Cerebellar nuclear complex (tissue), 1 donor: ENCODE data around the gene ERFE.

Experiments used
- DNase-seq, 2 experiments: peaks; one replicate each; lab custom pipeline; 2025; lab: John Stamatoyannopoulos, UW

Gene ERFE

DNA sequence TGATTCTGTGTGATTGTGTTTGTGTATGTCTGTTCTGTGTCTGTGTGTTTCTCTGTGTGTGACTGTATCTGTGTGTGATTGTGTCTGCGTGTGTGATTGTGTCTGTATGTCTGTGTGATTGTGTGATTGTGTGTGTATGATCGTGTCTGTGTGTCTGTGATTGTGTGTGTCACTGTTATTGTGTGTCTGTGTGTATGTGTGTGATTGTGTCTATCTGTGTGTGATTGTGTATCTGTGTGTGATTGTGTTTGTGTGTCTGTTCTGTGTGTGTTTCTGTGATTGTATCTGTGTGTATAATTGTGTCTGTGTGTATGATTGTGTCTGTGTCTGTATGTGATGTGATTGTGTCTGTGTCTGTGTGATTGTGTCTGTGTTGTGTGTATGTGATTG, 32.0 kb upstream of the ERFE start:
- no peak for DNase-seq

DNA sequence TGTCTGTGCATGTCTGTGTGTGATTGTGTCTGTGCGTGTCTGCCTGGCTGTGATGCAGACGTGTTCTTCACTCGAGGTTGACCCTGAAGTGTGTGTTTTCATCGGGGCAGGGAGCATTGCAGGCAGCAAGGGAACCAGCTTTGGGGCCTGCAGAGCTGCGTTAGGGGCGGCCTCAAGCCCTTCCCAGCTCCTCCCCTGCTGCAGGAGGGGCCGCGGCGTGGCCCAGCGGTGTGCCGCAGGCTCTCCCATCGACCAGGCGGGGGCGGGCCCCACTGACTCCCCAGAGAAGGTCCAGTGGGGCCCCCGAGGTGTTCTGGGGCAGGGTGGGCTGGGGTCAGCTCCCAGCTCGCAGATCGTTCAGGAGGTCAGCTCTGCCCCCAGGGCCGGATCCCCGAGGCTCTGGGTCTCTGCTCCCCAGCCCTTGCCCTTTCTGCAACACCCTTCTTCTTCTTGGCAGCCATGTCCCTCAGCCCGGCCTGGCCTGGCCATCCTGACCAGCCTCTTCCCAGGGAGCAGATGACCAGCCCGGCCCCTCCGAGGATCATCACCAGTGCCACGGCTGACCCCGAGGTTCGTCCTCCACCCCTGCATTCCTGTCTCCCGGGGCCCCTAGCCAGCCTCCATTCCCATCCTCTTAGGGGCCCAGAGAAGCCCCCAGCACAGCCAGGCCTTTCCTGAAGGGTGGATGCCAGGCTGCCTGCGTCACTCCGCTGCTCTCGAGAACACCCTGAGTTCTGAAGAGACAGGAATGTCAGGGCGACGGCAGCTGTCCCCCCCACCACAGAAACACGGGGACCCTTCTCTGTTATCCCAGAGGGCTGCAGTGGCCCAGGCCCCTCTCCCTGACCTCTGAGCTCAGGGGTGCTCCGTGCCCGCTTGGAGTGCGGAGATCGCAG, 31.4 kb upstream of the ERFE start:
- DNase-seq, result no peak

DNA sequence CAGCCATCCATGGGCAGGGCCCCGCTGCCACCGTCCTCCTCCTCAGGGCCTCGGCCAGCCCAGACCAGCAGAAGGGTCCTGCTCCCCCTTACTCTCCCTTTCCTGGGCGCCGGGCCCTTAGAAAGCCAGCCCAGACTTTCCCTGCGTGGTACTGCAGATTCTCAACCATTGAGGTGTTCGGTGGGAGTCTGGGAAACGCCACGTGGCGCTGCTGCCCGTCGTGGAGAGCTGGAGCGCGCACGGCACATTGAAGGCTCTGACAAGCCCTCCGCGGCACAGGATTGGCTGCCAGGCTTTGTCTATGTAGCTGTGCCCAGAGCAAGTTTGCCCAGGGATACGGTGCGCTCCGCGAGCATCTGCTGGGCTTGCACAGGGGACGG, 30.7 kb upstream of the ERFE start:
- DNase-seq, result no peak

DNA sequence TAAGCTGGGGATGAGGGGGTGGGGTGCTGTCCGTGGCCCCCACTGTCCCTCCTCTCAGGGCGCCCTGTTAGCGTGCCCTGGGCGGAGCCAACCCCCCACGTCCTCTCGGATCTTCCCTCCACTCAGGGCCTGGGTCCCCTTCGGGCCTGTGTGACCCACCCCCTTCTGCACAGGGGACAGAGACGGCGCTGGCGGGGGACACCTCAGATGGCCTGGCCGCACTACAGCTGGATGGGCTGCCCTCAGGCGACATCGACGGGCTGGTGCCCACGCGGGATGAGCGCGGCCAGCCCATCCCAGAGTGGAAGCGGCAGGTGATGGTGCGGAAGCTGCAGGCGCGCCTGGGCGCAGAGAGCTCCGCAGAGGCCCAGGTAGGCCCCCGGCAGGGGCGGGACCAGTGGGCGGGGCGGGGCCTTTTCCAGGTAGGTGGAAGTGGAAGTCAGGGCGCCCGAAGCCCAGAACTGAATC, 30.2 kb upstream of the ERFE start:
- DNase-seq, result no peak

DNA sequence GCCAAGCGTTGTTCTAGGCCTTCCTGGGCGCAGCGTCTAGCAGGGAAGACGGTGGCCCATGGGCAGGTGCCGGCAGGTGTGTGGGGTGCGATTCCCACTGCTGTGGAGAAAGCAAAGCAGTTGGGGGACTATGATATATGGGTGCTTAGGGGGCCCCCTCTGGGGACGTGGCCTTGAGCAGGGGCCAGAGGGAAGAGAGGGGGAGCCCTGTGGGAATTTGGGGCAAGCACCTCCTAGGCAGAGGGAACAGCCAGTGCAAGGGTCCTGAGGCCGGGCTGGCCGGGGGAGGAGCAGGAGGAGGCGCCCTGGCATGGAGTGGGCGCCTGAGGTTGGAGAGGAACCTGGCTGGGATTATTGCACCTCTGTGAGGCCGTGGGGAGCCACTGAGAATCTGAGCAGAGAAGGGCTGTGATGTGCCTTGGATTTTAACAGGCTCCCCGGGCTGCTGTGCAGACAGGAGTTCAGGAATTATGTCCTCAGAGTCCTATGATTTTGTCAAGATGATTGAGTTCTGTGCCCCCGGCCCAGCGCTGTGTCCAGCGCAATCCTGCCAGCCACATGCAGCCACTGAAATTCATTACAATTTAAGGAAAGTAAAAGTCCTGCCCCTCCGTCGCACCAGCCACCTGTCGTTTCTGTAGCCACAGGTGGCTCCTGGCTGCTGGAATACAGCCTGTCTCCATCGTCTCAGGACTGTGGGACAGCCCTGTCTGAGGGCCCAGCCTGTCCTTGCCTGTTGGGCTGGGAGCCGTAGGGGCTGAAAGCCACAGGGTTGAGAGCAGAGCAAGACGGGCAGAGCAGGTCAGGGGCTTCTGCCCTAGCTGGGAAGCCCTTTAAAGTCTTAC, 29.4 kb upstream of the ERFE start:
- no peak for DNase-seq

DNA sequence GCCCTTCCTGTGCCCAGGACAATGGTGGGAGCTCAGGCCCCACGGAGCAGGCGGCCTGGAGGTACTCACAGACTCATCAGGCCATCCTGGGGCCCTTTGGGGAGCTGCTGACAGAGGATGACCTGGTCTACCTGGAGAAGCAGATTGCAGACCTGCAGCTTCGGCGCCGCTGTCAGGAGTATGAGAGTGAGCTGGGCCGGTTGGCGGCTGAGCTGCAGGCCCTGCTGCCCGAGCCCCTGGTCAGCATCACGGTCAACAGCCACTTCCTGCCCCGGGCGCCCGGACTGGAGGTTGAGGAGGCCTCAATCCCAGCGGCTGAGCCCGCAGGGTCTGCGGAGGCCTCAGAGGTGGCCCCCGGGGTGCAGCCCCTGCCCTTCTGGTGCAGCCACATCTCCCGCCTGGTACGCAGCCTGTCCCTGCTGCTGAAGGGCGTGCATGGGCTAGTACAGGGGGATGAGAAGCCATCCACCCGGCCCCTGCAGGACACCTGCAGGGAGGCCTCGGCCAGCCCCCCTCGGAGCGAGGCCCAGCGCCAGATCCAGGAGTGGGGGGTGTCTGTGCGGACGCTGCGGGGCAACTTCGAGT, 28.6 kb upstream of the ERFE start:
- no peak for DNase-seq

DNA sequence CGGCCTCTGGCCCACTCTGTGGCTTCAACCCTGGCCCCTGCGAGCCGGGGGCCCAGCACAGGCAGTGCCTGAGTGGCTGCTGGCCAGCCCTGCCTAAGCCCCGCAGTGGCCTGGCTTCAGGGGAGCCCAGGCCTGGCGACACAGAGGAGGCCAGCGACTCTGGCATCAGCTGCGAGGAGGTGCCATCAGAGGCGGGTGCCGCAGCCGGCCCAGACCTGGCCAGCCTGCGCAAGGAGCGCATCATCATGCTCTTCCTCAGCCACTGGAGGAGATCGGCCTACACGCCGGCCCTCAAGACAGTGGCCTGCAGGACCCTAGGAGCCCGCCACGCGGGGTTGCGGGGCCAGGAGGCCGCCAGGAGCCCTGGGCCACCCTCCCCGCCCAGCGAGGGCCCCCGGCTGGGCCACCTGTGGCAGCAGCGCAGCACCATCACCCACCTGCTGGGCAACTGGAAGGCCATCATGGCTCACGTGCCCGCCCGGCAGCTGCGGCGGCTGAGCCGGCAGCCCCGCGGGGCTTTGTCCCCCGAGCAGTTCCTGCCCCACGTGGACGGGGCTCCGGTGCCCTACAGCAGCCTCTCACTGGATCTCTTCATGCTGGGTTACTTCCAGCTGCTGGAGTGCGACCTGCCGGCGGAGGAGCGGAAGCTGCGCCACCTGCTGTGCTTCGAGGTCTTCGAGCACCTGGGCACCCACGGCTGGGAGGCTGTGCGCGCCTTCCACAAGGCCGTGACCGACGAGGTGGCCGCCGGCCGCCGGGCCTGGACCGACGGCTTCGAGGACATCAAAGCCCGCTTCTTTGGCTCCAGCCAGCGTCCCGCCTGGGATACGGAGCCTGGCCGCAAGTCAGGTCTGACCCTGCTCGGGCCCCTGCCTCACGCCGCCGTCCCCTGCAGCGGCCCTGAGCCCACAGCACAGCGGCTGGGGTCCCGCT, 27.8 kb upstream of the ERFE start:
- no peak for DNase-seq

DNA sequence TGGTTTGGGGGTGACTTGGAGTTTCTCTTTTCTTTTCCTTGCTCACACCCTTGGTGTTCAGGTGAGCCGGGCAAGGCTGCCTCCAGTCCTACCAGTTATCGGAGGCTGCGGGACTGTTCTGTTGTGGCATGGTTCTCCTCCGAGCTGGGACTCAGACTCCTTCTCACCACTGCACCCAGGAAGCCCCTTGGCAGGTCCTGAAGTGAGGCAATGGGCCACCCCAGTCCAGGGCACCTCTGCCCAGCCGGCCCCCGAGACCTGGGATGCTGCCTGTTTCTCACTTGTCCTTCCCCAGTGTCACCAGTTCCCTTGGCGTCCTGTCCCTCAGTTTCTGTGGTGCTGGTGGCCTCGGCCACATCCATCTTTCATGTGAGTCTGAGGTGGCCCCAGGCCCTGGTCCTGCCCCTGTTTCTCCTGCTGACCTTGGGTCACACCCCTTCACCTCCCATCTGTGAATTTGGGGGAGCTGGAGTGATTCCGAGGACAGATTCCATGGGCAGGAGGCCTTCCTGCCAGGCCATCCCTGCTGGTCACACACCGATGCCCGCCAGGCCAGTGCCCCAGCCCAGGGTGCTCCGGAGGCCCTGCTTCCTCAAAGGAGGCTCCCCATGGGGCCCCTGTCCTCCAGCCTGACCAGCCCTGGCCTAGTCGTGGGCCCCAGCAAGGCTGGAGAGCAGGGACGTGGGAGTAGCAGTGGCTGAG, 26.9 kb upstream of the ERFE start:
- no peak for DNase-seq

DNA sequence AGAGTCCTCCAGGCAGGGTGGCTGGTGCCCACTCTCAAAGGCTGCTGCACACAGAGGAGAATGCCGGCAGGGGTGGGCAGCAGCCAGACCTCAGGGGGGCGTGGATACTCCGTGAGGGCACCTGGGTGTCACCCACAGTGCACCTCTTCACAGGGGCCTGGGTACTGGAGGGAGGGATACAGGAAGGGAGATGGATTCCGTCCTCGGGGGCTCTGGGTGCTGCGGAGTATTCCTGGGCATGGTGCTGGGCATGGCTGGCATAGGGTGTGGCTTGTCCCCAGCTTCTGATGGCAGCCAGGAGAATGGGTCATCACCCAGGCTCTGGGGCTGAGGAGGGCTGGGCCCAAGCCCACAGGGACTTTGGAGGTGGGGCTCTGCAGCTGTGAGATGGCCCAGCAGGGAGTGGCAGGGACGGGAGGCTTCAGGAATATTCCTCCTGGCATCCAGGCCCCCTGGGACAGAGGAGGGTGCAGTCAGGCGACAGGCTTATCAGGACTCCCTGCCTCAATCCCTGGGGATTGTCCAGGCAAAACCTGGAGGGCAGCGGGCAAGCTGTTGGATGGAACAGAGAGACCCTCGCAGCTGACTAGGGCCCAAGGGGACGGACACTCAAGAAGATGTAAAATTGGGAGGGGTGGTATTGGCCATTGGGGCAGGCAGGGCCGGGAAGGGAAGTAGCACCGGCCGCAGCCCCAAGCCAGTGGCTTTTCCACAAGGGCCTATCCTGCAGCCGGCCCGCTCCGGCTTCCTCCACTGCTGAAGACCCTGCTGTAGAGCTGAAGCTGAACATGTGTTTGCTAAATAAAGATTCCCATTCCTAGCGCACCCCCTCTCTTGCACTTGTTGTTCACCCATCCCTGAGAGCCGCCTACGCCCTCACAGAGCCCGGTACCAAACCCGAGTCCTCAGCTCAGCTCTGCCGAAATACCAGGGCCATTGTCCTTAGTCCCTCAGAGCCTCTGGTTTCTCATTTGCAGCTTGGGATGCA, 26.0 kb upstream of the ERFE start:
- no peak for DNase-seq

DNA sequence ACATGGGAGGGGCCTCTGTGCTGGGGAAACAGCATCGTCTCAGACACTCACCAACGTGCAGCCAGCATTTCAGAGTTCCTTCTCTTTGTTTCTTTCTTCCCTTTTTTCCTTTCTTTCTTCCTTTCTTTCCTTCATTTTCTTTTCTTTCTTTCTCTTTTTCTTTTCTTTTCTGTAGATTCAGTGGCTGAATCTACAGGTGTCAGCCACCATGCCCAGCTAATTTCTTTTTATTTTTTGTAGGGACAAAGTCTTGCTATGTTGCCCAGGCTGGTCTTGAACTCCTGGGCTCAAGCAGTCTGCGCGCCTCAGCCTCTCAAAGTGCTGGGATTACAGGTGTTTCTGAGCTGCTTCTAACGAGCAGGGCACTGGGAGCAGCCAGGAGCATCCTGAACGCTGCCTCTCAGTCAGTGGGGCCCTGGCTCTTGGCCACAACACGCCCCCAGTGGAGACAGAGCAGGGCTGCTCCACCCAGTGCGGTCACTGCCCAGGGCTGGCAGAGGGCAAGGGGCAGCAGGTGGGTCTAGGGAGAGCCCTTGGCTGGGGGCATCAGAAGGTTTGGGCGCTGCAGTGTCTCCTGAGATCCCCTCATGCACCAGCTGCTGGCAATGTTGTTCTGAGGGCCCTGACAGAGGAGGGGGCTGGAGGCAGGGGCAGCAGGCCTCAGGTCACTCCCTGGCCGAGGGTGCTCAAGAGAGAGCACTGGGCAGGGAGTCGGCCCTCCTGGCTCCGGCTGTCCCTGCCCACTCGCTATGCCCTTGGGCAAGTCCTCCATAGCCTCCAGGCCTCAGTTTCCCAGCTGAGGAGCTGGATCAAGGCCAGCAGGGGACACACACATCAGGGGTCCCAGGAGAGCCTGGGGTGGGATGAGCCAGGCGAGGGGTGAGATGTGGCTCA, 25.0 kb upstream of the ERFE start:
- no peak for DNase-seq

DNA sequence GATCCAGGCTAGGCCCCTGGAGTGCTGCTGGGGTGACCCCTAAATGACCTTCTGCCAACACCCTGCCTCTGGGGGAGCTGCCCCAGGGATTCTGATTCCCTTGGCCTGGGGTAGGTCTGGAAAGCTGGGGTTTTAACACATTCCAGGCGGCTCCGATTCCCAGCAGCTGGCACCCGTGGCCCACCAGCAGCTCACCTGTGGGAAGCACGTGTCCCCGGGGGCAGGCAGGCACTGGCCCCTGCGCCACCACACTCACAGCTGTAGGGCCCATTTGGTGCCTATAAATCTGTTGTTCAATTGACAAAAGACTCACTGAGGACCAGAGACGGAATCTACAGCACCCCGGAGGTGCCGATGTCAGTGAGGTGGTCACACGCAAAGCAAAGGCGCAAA, 24.4 kb upstream of the ERFE start:
- no peak for DNase-seq

DNA sequence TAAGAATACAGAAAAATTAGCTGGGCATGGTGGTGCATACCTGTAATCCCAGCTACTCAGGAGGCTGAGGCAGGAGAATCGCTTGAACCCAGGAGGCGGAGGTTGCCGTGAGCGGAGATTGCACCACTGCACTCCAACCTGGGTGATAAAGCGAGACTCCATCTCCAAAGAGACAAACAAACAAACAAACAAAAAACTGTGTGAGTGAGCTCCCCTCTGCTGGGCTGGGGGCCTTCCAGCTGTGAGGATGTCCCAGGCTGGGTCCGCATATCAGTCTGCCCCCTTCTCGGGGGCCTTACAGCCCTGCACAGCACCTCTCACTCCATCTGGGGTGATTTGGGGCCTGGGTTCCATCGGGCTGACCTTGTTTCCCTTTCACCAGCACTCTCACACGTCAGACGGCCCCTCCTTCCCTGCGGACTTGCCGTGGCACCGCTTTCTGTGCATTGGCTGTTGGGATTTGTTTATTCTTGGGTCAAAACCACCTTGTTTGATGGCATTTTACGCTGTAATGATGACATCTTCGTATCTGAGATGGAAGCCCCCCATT, 23.1 kb upstream of the ERFE start:
- no peak for DNase-seq

DNA sequence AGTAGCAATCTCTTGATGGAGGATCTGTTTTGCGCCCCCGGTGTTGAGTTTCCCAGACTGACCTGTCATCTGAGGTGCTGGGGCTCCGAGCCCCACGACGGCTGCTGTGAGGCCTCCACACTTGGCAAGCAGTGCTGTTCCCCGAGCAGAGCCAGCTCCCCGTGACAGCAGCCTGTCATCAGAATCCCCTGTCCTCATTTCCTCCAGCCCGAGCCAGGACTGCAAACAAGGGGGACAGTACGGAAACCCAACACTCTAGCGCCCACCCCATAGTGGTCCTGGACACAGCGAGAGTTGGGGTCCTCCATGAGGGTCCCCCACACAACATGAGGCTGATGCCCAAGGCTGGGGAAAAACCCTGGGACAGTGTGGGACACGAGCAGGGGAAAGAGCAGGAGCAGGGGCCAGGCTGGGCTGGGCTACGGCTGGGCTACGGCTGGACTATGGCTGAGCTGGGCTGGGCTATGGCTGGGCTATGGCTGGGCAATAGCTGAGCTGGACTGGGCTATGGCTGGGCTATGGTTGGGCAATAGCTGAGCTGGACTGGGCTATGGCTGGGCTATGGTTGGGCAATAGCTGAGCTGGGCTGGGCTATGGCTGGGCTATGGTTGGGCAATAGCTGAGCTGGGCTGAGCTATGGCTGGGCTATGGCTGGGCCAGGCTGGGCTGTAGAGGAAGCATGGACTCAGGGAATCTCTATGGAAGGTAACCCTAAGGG, 21.8 kb upstream of the ERFE start:
- DNase-seq, result no peak

DNA sequence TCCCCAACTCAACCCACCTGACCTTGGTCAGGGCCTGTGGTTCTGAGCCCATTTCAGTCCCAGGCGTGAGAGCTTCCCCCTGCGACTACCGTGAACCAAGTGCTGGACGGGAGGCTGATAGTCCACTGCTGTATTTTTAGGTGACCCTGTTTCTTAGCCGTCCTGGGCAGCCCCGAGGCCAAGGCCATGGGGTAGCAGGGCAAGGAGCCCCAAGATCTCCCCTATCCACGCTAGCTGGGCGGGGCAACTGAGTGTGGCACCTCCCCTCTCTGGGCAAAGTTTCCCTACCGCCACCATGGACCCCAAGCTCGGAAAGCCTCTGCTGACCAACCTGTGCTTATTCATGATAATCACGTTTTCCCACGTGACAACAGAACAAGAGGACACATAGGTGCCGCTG, 20.9 kb upstream of the ERFE start:
- DNase-seq, result no peak

DNA sequence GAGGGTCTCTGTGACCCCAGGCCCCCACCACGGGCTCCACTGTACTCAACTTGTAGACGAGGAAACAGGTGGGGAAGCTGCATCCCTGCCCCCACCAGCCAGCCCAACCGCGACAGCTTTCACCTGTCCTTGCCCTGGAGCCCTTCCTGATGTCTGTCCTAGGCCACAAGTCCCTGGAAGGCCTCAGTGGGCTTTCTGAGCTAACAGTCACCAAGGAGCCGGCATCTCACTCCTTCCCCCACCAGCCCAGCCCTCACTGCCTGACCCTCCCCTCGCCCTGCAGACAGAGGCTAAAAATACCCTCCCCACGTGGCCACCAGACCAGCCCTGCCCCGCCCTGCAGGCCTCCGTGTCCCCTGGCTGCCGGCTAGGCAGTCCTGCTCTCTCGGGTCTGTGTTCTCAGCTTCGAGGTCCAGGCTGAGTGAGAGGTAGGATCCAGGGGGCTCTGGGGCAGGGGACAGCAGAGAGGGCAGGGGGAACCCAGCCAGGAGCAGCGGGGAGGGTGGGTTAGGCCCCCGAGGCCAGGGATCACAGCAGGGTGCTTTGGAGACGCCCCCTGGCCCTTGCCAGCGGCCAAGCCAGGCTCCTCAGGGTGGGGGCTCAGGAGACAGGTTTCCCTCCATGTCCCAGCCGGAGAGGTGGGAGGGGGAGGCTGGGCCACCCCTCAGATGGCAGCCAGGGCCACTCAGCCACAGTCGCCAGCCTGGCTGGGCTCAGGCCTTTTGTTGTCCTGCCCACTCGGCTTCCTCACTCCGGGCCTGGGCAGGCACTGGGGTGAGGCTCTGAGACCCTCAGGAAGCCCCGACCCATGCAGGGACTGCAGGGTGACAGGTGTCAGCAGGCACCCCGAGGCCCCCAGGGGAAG, 20.2 kb upstream of the ERFE start, which contains the start of gene KLHL30:
Gene KLHL30 (plus strand): TSS at position 338 of the 865 bp plus-strand sequence. CDS start 2,087 bp downstream, outside the sequence.
- DNase-seq, result no peak

DNA sequence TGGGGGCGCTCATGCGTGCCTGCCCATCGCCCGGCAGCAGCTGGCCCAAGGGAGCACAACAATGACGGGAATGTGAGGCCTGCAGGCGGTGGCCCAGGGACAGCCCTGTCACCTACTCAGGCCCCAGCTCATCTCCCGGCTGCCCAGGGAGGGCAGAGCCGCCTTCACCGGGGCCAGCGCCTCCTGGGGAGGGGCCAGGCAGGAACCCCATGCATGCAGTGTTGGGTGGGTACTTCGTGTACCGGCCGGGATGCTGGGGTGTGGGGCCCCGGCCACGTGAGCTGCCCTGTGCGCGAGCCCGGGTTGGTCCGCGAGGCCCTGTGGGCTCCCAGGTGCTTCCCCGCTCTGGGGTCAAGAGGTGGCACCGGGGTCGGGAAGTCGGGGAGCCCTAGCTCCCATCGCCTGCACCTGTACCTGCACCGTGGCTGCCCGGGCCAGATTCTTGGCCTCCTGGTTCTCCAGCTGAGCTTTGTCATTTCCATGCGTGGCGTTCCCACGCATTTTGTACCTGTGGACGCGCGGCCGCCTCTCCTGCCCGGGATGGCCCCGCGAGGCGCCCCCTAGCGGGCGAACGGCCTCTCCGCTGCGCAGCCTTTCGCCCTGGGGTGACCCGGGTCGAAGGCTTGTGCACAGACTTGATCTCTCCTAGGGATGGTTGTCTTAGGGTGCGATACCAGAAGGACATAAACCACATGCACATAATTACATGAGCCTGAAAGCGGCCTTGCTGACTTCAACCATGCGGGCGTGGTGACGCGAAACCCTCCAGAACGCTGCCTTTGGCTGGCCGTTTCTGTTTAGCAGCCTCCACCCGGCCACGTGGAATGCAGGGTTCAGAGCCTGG, 19.4 kb upstream of the ERFE start:
- no peak for DNase-seq
